Ovary (tissue), 3 donors: ENCODE data around the gene SLX4IP.

Experiments used
- CTCF ChIP-seq, 3 donors: fragments of 450-650 bp in 2 of 3; fragments of 200-600 bp in 1 of 3; IDR thresholded peaks; one replicate each; pipeline versions ENCODE4 v1.5.1 to v1.8.0; 2016 to 2022; ENCODE audit warnings: antibody characterized with exemption in 3 of 3, mild to moderate bottlenecking in 1 of 3
- EP300 ChIP-seq: sonication (generic); formaldehyde crosslinking; IDR thresholded peaks from one replicate; pipeline ENCODE4 v1.6.1; 2017; ENCODE audit warnings: antibody characterized with exemption
- donor health status: DM: no; HTN: no; CAD: no.

GRCh38 chr20:10461495-10461894 lies 26.4 kb downstream of the SLX4IP start:
- TF ChIP-seq CTCF (IDR thresholded peaks at IDR 0.05), result no peak
- no peak for TF ChIP-seq EP300
